SK-N-SH (cell line): ENCODE results near the gene SULT2B1.

ENCODE experiments used
- EP300 ChIP-seq, 2 experiments: IDR thresholded peaks; 2 replicates each; pipeline versions ENCODE4 v1.4.0 to v1.6.1; 2012; ENCODE audit warnings: borderline replicate concordance in 1 of 2, low read depth in 1 of 2, low read length in 1 of 2
- GABPA ChIP-seq: IDR thresholded peaks from 2 replicates; pipeline ENCODE4 v1.4.0; 2012; ENCODE audit warnings: low read depth, mild to moderate bottlenecking
- USF2 ChIP-seq: fragments of 150-350 bp; IDR thresholded peaks from 2 replicates; pipeline ENCODE4 v1.6.1; 2017; ENCODE audit warnings: antibody characterized with exemption, low read length, low read depth, borderline replicate concordance
- TF ChIP-seq, protein P1 (sequence below): fragments of 200-600 bp; sonication (generic); IDR thresholded peaks from 2 replicates; pipeline ENCODE4 v1.6.1; 2017; ENCODE audit warnings: antibody characterized with exemption, mild to moderate bottlenecking, moderate library complexity
- TF ChIP-seq, protein P2 (sequence below): fragments of 150-350 bp; IDR thresholded peaks from 2 replicates; pipeline ENCODE4 v1.6.1; 2016; ENCODE audit warnings: mild to moderate bottlenecking, low read depth, low read length

DNA sequence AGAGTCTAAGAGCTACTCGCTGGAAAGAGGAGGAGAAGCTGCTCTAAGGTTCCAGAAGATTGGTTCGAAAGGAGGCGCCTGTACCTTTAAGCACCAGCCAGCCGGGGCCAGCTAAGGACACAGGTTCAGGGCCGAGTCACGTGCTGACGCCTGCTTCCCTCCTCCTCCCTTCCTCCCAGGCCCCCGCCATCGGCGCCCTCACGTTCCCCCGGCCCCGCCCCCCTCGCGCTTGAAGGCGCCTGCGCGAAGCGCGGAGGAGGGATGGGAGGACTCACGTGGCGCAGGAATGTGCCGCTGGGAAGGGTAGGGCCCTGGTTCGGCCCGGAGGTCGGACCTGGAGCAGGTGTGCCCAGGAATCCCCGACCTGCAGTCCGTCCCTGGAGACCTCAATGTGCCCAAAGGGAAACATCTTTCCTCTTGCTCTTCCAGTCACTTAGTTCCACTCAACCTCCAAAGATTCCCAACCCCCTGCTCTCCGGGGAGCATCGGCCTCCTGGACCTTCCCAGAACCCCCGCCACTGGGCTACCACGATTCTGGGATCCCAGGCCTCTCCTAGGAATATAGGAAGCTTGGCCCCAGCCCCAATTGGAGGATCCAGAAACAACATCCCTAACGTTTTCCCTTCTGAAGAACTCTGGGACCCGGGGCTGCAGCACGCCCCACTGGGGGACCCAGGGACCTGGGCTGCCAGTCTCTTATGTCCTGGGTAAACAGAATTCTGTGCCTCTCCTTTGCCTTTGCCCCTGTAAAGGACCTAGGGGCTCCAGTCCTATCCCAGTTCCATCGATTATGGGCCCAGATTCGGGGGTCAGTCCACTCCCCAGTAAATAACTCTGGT, 82.7 kb downstream of the SULT2B1 start:
- TF ChIP-seq EP300 (IDR thresholded peaks at IDR 0.05; ENCODE audit: borderline replicate concordance in 1 of 2, low read depth in 1 of 2, low read length in 1 of 2) = peak; percentile 38 to 47; a peak in 3 of 4 replicates
- TF ChIP-seq, protein P1, sequence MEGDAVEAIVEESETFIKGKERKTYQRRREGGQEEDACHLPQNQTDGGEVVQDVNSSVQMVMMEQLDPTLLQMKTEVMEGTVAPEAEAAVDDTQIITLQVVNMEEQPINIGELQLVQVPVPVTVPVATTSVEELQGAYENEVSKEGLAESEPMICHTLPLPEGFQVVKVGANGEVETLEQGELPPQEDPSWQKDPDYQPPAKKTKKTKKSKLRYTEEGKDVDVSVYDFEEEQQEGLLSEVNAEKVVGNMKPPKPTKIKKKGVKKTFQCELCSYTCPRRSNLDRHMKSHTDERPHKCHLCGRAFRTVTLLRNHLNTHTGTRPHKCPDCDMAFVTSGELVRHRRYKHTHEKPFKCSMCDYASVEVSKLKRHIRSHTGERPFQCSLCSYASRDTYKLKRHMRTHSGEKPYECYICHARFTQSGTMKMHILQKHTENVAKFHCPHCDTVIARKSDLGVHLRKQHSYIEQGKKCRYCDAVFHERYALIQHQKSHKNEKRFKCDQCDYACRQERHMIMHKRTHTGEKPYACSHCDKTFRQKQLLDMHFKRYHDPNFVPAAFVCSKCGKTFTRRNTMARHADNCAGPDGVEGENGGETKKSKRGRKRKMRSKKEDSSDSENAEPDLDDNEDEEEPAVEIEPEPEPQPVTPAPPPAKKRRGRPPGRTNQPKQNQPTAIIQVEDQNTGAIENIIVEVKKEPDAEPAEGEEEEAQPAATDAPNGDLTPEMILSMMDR = no peak
- TF ChIP-seq USF2 = peak; percentile 72
- no peak for TF ChIP-seq GABPA
- TF ChIP-seq, protein P2, sequence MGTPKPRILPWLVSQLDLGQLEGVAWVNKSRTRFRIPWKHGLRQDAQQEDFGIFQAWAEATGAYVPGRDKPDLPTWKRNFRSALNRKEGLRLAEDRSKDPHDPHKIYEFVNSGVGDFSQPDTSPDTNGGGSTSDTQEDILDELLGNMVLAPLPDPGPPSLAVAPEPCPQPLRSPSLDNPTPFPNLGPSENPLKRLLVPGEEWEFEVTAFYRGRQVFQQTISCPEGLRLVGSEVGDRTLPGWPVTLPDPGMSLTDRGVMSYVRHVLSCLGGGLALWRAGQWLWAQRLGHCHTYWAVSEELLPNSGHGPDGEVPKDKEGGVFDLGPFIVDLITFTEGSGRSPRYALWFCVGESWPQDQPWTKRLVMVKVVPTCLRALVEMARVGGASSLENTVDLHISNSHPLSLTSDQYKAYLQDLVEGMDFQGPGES = no peak
